DOHH2 (cell line): ENCODE data around the gene RRAGC.

Experiments used
- CTCF ChIP-seq: fragments of 200-600 bp; sonication (generic); IDR thresholded peaks from one replicate; pipeline ENCODE4 v1.5.1; 2014; ENCODE audit warnings: antibody characterized with exemption, mild to moderate bottlenecking, low read depth, low read length; ENCODE audit not compliant: poor library complexity, severe bottlenecking
- EZH2phosphoT487 ChIP-seq: fragments of 200-600 bp; sonication (generic); IDR thresholded peaks from 2 replicates; pipeline ENCODE4 v1.6.1; 2017; ENCODE audit warnings: borderline replicate concordance, mild to moderate bottlenecking, antibody characterized with exemption, low read length, moderate library complexity, mixed read lengths

GRCh38 chr1:38865112-38865715 is 5.6 kb upstream of the RRAGC start:
- TF ChIP-seq CTCF (no peak), EZH2phosphoT487 (no peak)
